AG04450 (cell line): ENCODE measurements around the gene PTGS1. TPM values are rescaled to one million over a fixed set of nuclear protein-coding genes. Genes with fewer than 3 reads are reported as not detected.
A peak's percentile ranks its signal among the peaks of the same experiment; 100 is the strongest.
"Not testable (repeated sequence)": the region's sequence is repeated elsewhere in the genome, so short reads cannot be mapped to it uniquely, and the experiment has no call there.

Experiments used
- CTCF ChIA-PET: fragments of 300-600, 350-600 bp; formaldehyde crosslinking; extraction: SDS; loops from one replicate; lab custom pipeline; 2022; ENCODE audit warnings: antibody characterized with exemption, inconsistent platforms; lab: Charles Lee
- POLR2A ChIA-PET: fragments of 350-600 bp; formaldehyde crosslinking; extraction: SDS; loops from one replicate; lab custom pipeline; 2021; ENCODE audit warnings: antibody characterized with exemption, inconsistent platforms; lab: Yijun Ruan, JAX
- DNase-seq: peaks from one replicate; pipeline ENCODE4 v3.0.0-alpha.2; 2011; ENCODE audit warnings: low read depth, low spot score
- H3K27ac ChIP-seq: one replicate; pipeline ENCODE4 v1.5.1; 2012; ENCODE audit warnings: low read depth, low read length, control low read depth
- H3K27me3 ChIP-seq: one replicate; pipeline ENCODE4 v1.6.0; 2012; ENCODE audit warnings: low read length; ENCODE audit not compliant: control insufficient read depth, insufficient read depth
- H3K4me3 ChIP-seq: 2 replicates; pipeline ENCODE4 v1.5.1; 2011; ENCODE audit warnings: mild to moderate bottlenecking, low read depth, low read length, control low read depth
- H3K9me3 ChIP-seq: 2 replicates; pipeline ENCODE4 v1.5.1; 2012; ENCODE audit warnings: low read length; ENCODE audit not compliant: control insufficient read depth, insufficient read depth
- polyA minus RNA-seq: library from RNA; depleted of rRNA, polyadenylated mRNA; stranded (reverse); fragments of >200 nt; gene quantifications from 2 replicates; pipeline ENCODE4 v1.2.3, GENCODE V29; 2011; rRNA and poly(A)+ RNA removed
- polyA plus RNA-seq: library from polyadenylated mRNA; depleted of rRNA; stranded (reverse); fragments of >200 nt; gene quantifications from 2 replicates; pipeline ENCODE4 v1.2.3, GENCODE V29; 2011; rRNA removed
- TF ChIP-seq, protein P1 (sequence below): IDR thresholded peaks from 2 replicates; pipeline ENCODE4 v1.5.1; 2011; ENCODE audit warnings: low read depth, low read length, control low read depth, inconsistent platforms

The PTGS1 gene
- polyA plus RNA-seq (78.3 and 83.1 TPM in 2 replicates), polyA minus RNA-seq (56.1 and 65.0 TPM in 2 replicates)

DNA sequence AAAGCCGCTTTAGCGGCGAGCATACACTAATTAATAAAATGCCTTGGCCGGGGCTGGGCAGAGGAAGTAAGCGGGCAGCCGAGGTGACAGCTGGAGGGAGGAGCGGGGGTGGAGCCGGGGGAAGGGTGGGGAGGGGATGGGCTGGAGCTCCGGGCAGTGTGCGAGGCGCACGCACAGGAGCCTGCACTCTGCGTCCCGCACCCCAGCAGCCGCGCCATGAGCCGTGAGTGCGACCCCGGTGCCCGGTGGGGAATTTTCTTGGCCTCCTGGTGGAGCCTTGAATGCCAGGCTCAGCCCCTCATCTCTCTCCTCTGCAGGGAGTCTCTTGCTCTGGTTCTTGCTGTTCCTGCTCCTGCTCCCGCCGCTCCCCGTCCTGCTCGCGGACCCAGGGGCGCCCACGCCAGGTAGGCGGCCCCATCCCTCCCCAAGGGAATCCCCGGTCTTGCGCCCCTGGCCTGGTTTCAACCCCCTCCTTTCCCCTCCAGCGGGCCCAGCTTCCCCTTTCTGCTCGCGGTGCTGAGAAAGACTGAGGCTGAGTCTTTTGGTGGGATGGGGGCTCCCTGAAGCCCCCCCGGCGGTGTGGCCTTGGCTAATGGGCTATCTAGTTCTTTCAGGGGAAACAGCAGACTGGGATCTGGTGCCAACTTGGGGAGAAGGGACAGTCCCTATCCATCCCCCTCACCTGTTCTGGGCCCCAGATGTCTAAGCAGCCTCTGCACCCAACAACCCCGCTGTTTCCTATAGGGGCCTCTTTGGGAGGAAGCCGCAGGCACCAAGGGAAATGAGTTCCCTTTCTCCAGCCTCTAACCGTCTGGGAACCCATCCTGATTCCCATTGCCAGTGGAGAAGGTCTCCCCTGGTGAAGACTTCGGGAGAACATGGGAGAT is at the start of gene PTGS1:
PTGS1 (plus strand) TSS at position 156 of the 887 bp plus-strand sequence; CDS start at position 217, 61 bp downstream.
- CTCF ChIA-PET = interaction anchor here (0.6 to 1.1 kb wide), 2 partner anchors 15 to 82 kb away, joined by 3 read pairs; no protein-coding TSS in a partner anchor
- TF ChIP-seq, protein P1, sequence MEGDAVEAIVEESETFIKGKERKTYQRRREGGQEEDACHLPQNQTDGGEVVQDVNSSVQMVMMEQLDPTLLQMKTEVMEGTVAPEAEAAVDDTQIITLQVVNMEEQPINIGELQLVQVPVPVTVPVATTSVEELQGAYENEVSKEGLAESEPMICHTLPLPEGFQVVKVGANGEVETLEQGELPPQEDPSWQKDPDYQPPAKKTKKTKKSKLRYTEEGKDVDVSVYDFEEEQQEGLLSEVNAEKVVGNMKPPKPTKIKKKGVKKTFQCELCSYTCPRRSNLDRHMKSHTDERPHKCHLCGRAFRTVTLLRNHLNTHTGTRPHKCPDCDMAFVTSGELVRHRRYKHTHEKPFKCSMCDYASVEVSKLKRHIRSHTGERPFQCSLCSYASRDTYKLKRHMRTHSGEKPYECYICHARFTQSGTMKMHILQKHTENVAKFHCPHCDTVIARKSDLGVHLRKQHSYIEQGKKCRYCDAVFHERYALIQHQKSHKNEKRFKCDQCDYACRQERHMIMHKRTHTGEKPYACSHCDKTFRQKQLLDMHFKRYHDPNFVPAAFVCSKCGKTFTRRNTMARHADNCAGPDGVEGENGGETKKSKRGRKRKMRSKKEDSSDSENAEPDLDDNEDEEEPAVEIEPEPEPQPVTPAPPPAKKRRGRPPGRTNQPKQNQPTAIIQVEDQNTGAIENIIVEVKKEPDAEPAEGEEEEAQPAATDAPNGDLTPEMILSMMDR = no peak
- POLR2A ChIA-PET = interaction anchor here (0.9 to 1.4 kb wide), 4 partner anchors 12 to 74 kb away, joined by 3 to 4 read pairs (median 4); no protein-coding TSS in a partner anchor
- H3K27me3 ChIP-seq = no peaks in the 10 kb centered on the region
- H3K4me3 ChIP-seq = peak within 1 kb of the TSS; percentile 72
- H3K9me3 ChIP-seq = peaks cover 10% of the 10 kb centered on the region
- DNase-seq = no peak
- H3K27ac ChIP-seq = no peak within 1 kb of the TSS

DNA sequence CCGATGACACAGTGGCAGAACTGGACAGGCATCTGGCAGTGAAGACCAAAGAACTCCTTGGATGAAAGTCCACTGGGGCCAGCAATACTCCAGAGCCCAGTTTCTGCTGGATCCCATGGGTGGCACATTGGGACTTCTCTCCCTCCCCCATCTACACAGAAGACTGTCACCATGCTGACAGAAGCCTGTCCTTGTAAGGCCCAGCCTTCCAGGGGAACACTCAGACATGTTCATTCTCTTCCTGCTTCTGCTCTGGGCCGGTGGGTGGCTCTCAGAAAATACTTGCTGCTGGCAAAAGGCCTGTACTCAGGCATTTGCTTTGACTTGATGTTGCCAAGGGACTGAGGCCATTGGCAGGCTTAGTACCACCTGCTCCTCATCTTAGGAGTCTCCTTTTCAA is 48.3 kb upstream of the PTGS1 start:
- DNase-seq = no peak
- Histone ChIP-seq H3K4me3 (no peak overlapping the region), H3K9me3 (no peaks in the 10 kb centered on the region), H3K27me3 (no peaks in the 10 kb centered on the region), H3K27ac (no peak overlapping the region)
- CTCF ChIA-PET = no interaction called here
- POLR2A ChIA-PET = no interaction called here
- TF ChIP-seq, protein P1 = no peak

DNA sequence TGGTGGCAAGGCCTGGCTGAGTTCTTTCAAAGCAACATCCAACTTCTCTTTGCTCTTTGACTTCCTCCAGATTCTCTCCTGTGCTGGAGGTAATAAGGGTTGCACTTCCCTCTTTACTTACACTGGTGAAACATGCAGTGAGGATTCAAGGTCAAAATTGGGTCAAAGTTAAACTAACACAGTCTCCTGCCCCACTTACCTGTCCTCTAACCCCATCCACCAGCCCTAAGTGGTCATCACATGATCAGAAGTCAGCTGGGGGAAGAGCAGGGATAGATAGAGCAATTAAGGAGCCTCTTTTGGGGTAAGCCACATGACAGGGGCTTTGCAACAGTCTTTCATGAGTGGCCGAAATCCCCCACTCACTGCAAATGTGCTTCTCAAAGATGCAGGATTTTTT is 46.2 kb upstream of the PTGS1 start:
- H3K4me3 ChIP-seq, POLR2A ChIA-PET, CTCF ChIA-PET, H3K27ac ChIP-seq, H3K27me3 ChIP-seq, H3K9me3 ChIP-seq, DNase-seq: not testable (repeated sequence)

DNA sequence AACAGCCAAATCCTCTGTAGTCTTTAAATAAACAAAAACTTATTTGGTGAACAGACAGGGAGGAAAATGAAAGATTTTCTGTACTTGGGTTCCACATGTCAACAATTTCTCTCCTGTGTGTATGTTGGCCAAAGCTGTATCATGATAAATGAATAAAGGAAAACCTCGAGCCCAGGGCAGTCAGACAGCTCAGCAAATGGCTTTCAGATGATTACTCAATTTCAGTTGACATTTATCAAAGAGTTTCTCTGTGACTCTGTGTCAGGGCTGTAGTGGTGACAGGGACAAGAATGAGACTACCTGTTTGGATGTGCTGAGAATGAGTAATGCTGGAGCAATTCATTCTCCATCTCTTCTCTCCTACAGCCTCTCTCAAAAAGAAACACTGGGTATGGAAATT is 45.7 kb upstream of the PTGS1 start:
- ChIA-PET POLR2A (interaction anchor here (0.7 kb wide), 1 partner anchor 53 kb away, joined by 4 read pairs; no protein-coding TSS in a partner anchor), CTCF (no interaction called here)
- Histone ChIP-seq H3K9me3 (no peaks in the 10 kb centered on the region), H3K4me3 (no peak overlapping the region), H3K27ac (no peak overlapping the region), H3K27me3 (no peaks in the 10 kb centered on the region)
- DNase-seq = no peak
- TF ChIP-seq, protein P1 = no peak

DNA sequence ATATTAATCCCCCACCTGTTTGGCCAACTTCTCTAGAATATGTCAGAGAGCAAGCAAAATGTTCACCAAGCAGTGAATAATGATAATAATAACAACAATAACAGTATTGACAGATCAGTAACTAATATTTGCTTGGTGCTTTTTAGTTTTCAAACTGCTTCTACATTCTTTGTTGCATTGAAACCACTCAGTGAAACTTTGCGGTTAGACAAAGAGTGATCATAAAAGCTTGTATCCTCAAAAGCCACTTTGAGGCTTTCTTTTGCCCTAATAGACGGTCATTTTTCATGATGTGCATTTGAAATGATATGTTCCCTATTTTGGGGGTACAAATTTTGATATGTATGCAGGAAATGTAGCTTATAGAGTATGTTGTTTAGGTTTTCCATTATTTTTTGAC is 43.6 kb upstream of the PTGS1 start:
- Histone ChIP-seq H3K4me3 (no peak overlapping the region), H3K27me3 (no peaks in the 10 kb centered on the region), H3K9me3 (no peaks in the 10 kb centered on the region), H3K27ac (no peak overlapping the region)
- DNase-seq = no peak
- TF ChIP-seq, protein P1 = no peak
- ChIA-PET POLR2A (no interaction called here), CTCF (interaction anchor here (1.1 to 2.4 kb wide), 2 partner anchors 15 to 228 kb away, joined by 3 to 8 read pairs; no protein-coding TSS in a partner anchor)
